B cell (primary cell): ENCODE measurements around the gene ZNF346. TPM values are rescaled to one million over a fixed set of nuclear protein-coding genes. Genes with fewer than 3 reads are reported as not detected.
A peak's percentile ranks its signal among the peaks of the same experiment; 100 is the strongest.

ENCODE experiments used
- ATAC-seq: fragments of 200-7000 bp; cut with Tn5 transposase; one replicate; pipeline ENCODE4 v1.10.0; 2021; ENCODE audit warnings: low read depth, mild to moderate bottlenecking, moderate number of reproducible peaks, moderate library complexity
- CTCF ChIA-PET: fragments of 350-600 bp; sonication (Branson Sonifier 250); formaldehyde crosslinking; loops from one replicate; lab custom pipeline; 2021; ENCODE audit warnings: antibody characterized with exemption, inconsistent platforms; lab: Charles Lee
- POLR2A ChIA-PET: fragments of 350-600 bp; sonication (Branson Sonifier 250); formaldehyde crosslinking; loops from one replicate; lab custom pipeline; 2021; ENCODE audit warnings: antibody characterized with exemption; lab: Charles Lee
- DNase-seq: peaks from one replicate; pipeline ENCODE4 v3.0.0; 2013
- H2AFZ ChIP-seq: 2 replicates; pipeline ENCODE4 v1.6.1; 2012; ENCODE audit warnings: mild to moderate bottlenecking, low read depth, low read length; ENCODE audit not compliant: insufficient read depth, poor library complexity, severe bottlenecking
- H3K27ac ChIP-seq, 2 donors: 1 replicate in 1 of 2; 2 replicates in 1 of 2; pipeline ENCODE4 v1.5.1; 2012 to 2013; ENCODE audit warnings: low read length in 2 of 2, mild to moderate bottlenecking in 2 of 2, moderate library complexity in 1 of 2
- H3K27me3 ChIP-seq, 4 experiments: fragments of 200-600 bp in 1 of 4; sonication (generic) in 1 of 4; replicated peaks in 1 of 4; 1 replicate in 2 of 4; 2 replicates in 2 of 4; pipeline versions ENCODE4 v1.6.1 to v1.7.0; 2013 to 2016; ENCODE audit warnings: low read length in 3 of 4, mild to moderate bottlenecking in 2 of 4, mixed read lengths in 1 of 4, moderate library complexity in 1 of 4; ENCODE audit not compliant: insufficient read depth in 4 of 4, control insufficient read depth in 3 of 4; ENCODE audit errors: control extremely low read depth in 1 of 4
- H3K36me3 ChIP-seq, 2 experiments: replicated peaks in 1 of 2; 1 replicate in 1 of 2; 2 replicates in 1 of 2; pipeline versions ENCODE4 v1.6.1 to v1.7.1; 2013; ENCODE audit warnings: low read length in 1 of 2; ENCODE audit not compliant: insufficient read depth in 2 of 2, control insufficient read depth in 1 of 2; ENCODE audit errors: control extremely low read depth in 1 of 2, extremely low read depth in 1 of 2
- H3K4me1 ChIP-seq, 2 donors: fragments of 200-600 bp in 1 of 2; sonication (generic) in 1 of 2; 1 replicate in 1 of 2; 2 replicates in 1 of 2; pipeline versions ENCODE4 v1.5.1 to v1.6.1; 2013 to 2017; ENCODE audit warnings: low read length in 2 of 2; ENCODE audit not compliant: control insufficient read depth in 2 of 2, insufficient read depth in 2 of 2
- H3K4me2 ChIP-seq: replicated peaks from 2 replicates; pipeline ENCODE3; 2012; ENCODE audit warnings: mild to moderate bottlenecking, low read depth, low read length; ENCODE audit not compliant: poor library complexity, severe bottlenecking
- H3K4me3 ChIP-seq, 5 experiments: fragments of 200-600 bp in 1 of 5; sonication (generic) in 1 of 5; 1 replicate in 3 of 5; 2 replicates in 2 of 5; pipeline versions ENCODE4 v1.5.1 to v1.7.0; 2011 to 2016; ENCODE audit warnings: low read length in 4 of 5, mild to moderate bottlenecking in 4 of 5, low read depth in 2 of 5, control low read depth in 1 of 5, moderate library complexity in 1 of 5; ENCODE audit not compliant: insufficient read depth in 1 of 5; ENCODE audit errors: control extremely low read depth in 1 of 5, extremely low read depth in 1 of 5
- H3K79me2 ChIP-seq: fragments of 200-600 bp; sonication (generic); one replicate; pipeline ENCODE4 v1.6.0; 2016; ENCODE audit warnings: low read length; ENCODE audit not compliant: control insufficient read depth, insufficient read depth
- H3K9ac ChIP-seq: fragments of 200-600 bp; sonication (generic); 2 replicates; pipeline ENCODE4 v1.6.1; 2017; ENCODE audit warnings: mild to moderate bottlenecking, low read length, moderate library complexity
- H3K9me3 ChIP-seq, 3 donors: one replicate each; pipeline versions ENCODE4 v1.6.1 to v1.7.1; 2013; ENCODE audit warnings: low read length in 2 of 3; ENCODE audit not compliant: control insufficient read depth in 2 of 3, insufficient read depth in 1 of 3; ENCODE audit errors: control extremely low read depth in 1 of 3
- H4K20me1 ChIP-seq: 2 replicates; pipeline ENCODE4 v1.6.0; 2012; ENCODE audit warnings: mild to moderate bottlenecking, low read length; ENCODE audit not compliant: insufficient read depth, control insufficient read depth, poor library complexity, severe bottlenecking
- H3K27ac Mint-ChIP-seq: one replicate; pipeline ENCODE4 v1.8.0; 2021; ENCODE audit warnings: mixed read lengths
- H3K27me3 Mint-ChIP-seq: one replicate; pipeline ENCODE4 v1.8.0; 2021; ENCODE audit warnings: mixed read lengths
- H3K4me1 Mint-ChIP-seq: one replicate; pipeline ENCODE4 v1.8.0; 2021; ENCODE audit warnings: mixed read lengths
- H3K4me3 Mint-ChIP-seq: one replicate; pipeline ENCODE4 v1.8.0; 2021; ENCODE audit warnings: mixed read lengths
- H3K9me3 Mint-ChIP-seq: one replicate; pipeline ENCODE4 v1.8.0; 2022; ENCODE audit warnings: mixed read lengths; ENCODE audit not compliant: insufficient read depth
- CTCF ChIP-seq: fragments of 200-600 bp; IDR thresholded peaks from one replicate; pipeline ENCODE4 v1.8.0; 2022; ENCODE audit warnings: antibody characterized with exemption, mild to moderate bottlenecking
- EZH2 ChIP-seq: IDR thresholded peaks from 2 replicates; pipeline ENCODE4 v1.6.1; 2012; ENCODE audit warnings: borderline replicate concordance, low read depth, mild to moderate bottlenecking, moderate library complexity, low read length; ENCODE audit not compliant: insufficient read depth, poor library complexity, severe bottlenecking
- WGBS: methylation state at CpG from one replicate; pipeline ENCODE4 v1.1.5; 2013; ENCODE audit warnings: missing lambda C conversion rate; ENCODE audit not compliant: insufficient coverage; 5-methylcytosine and 5-hydroxymethylcytosine counted together
- intact Hi-C: fragments of 100-400 bp; cut with micrococcal nuclease; formaldehyde crosslinking; loops from one replicate; pipeline ENCODE4 v1.10.0; 2022
- polyA plus RNA-seq: library from polyadenylated mRNA; depleted of rRNA; stranded (reverse); fragments of >200 nt; gene quantifications from 2 replicates; pipeline ENCODE4 v1.2.3, GENCODE V29; 2012
- total RNA-seq, 2 donors: library from RNA; stranded (reverse); fragments of 120-200 nt in 1 of 2; gene quantifications; 1 replicate in 1 of 2; 2 replicates in 1 of 2; pipeline versions ENCODE4 v1.2.3 to v1.2.4, GENCODE V29; 2013 to 2022

Gene ZNF346
- total and polyA plus RNA-seq, 2 donors (not counting 1 experiment from before 2014, with no cell fraction given), result 20.2 to 38.4 TPM

- ChIA-PET CTCF (interaction anchor here (0.6 to 6.8 kb wide), 3 partner anchors 15 to 256 kb away, joined by 4 to 77 read pairs (median 4); no protein-coding TSS in a partner anchor), POLR2A (interaction anchor here (0.6 kb wide), 1 partner anchor 55 kb away, joined by 4 read pairs; no protein-coding TSS in a partner anchor)
- DNase-seq, result no peak
- peak overlapping the region; percentile 64 for H3K9ac ChIP-seq
- peaks cover 0 to 21% (median 4%) of the 10 kb centered on the region in 4 experiments for H3K27me3 ChIP-seq
- peak overlapping the region; percentile 18 to 56 (median 48) for H3K4me3 ChIP-seq
- H4K20me1 ChIP-seq, result no peaks in the 10 kb centered on the region
- Mint-ChIP-seq H3K4me1 (peaks cover 23% of the 10 kb centered on the region), H3K9me3 (no peaks in the 10 kb centered on the region), H3K27me3 (peaks cover 8% of the 10 kb centered on the region), H3K27ac (no peak overlapping the region), H3K4me3 (peak overlapping the region; percentile 56)
- no peaks in the 10 kb centered on the region for H3K79me2 ChIP-seq
- WGBS, result 34% methylated on average over 19 of the region's 23 CpGs
- H3K9me3 ChIP-seq, result peaks cover 0 to 5% (median 0%) of the 10 kb centered on the region in 3 donors
- no peaks in the 10 kb centered on the region for H3K36me3 ChIP-seq
- ATAC-seq, result no peak
- H3K4me1 ChIP-seq, result peaks cover 12 to 22% of the 10 kb centered on the region in 2 donors
- peak overlapping the region; percentile 93 for H3K4me2 ChIP-seq
- peak overlapping the region; percentile 80 for H2AFZ ChIP-seq
- H3K27ac ChIP-seq, result no peak overlapping the region
- TF ChIP-seq CTCF (no peak), EZH2 (no peak)
- intact Hi-C loops, result loop anchor here (2.0 kb wide), 1 partner anchor 29 kb away; no protein-coding TSS in a partner anchor
These were observed 65.0 kb downstream of the ZNF346 start for GRCh38 chr5:177087398-177088005.

DNA sequence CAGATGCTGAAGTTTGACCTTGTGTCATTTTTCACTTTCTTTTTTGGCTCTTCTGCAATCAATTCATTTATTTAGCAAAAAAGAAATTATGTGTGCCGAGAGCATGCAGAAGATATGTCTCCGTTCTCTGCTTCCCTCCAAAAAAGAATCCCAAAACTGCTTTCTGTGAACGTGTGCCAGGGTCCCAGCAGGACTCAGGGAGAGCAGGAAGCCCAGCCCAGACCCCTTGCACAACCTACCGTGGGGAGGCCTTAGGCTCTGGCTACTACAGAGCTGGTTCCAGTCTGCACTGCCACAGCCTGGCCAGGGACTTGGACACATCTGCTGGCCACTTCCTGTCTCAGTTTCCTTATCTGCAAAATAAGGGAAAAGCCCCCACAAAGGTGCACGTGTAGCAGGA lies 66.6 kb downstream of the ZNF346 start:
- H3K4me3 ChIP-seq, result no peak overlapping the region
- intact Hi-C loops, result no loop called here
- H3K27me3 ChIP-seq, result peaks cover 0 to 15% (median 3%) of the 10 kb centered on the region in 4 experiments
- H4K20me1 ChIP-seq, result no peaks in the 10 kb centered on the region
- TF ChIP-seq EZH2, result no peak
- no peak for TF ChIP-seq CTCF
- no peak overlapping the region for H3K27ac Mint-ChIP-seq
- H3K9me3 ChIP-seq, result peaks cover 0 to 5% (median 0%) of the 10 kb centered on the region in 3 donors
- ChIA-PET POLR2A (no interaction called here), CTCF (interaction anchor here (1.0 to 1.2 kb wide), 3 partner anchors 15 to 24 kb away, joined by 3 to 4 read pairs (median 3); no protein-coding TSS in a partner anchor)
- H3K79me2 ChIP-seq, result no peaks in the 10 kb centered on the region
- H3K4me1 ChIP-seq, result peaks cover 12 to 22% of the 10 kb centered on the region in 2 donors
- H3K4me3 Mint-ChIP-seq, result peak overlapping the region; percentile 30
- no peak overlapping the region for H3K4me2 ChIP-seq
- H3K27ac ChIP-seq, result no peak overlapping the region
- H3K4me1 Mint-ChIP-seq, result peaks cover 23% of the 10 kb centered on the region
- H3K9ac ChIP-seq, result no peak overlapping the region
- peaks cover 4% of the 10 kb centered on the region for H3K27me3 Mint-ChIP-seq
- DNase-seq (no peak), ATAC-seq (no peak)
- 85% methylated on average over 4 of the region's 5 CpGs for WGBS
- H3K9me3 Mint-ChIP-seq, result no peaks in the 10 kb centered on the region
- H3K36me3 ChIP-seq, result no peaks in the 10 kb centered on the region
- no peak overlapping the region for H2AFZ ChIP-seq
